DMS53 treated with DMSO at 0.1 percent for 48 hours (cell line): ENCODE data around the gene PPP1R2.
A peak's percentile ranks its signal among the peaks of the same experiment; 100 is the strongest.

Experiments
- DNase-seq: peaks from one replicate; lab custom pipeline; 2025; ENCODE audit not compliant: unreplicated experiment; lab: John Stamatoyannopoulos, UW

The PPP1R2 gene

GRCh38 chr3:195566797-195567196 is 23.7 kb upstream of the PPP1R2 start:
- no peak for DNase-seq

GRCh38 chr3:195565716-195566115 is 22.6 kb upstream of the PPP1R2 start:
- DNase-seq, result no peak

GRCh38 chr3:195563317-195563716 is 20.2 kb upstream of the PPP1R2 start:
- DNase-seq, result no peak

GRCh38 chr3:195559723-195560409 is 16.7 kb upstream of the PPP1R2 start:
- DNase-seq, result peak; percentile 58

GRCh38 chr3:195558602-195559001 is 15.5 kb upstream of the PPP1R2 start:
- peak; percentile 42 for DNase-seq

GRCh38 chr3:195557322-195557721 is 14.2 kb upstream of the PPP1R2 start:
- no peak for DNase-seq

GRCh38 chr3:195556390-195556789 is 13.3 kb upstream of the PPP1R2 start:
- no peak for DNase-seq

- DNase-seq, result no peak
Measured at GRCh38 chr3:195555110-195555509, 12.0 kb upstream of the PPP1R2 start.

- DNase-seq, result no peak
Measured at GRCh38 chr3:195554458-195554857, 11.3 kb upstream of the PPP1R2 start.

GRCh38 chr3:195553268-195553667 is 10.1 kb upstream of the PPP1R2 start:
- DNase-seq, result no peak

GRCh38 chr3:195551381-195551978 is 8.4 kb upstream of the PPP1R2 start:
- no peak for DNase-seq

- no peak for DNase-seq
Measured at GRCh38 chr3:195550723-195551122, 7.6 kb upstream of the PPP1R2 start.

GRCh38 chr3:195549931-195550519 is 6.9 kb upstream of the PPP1R2 start:
- no peak for DNase-seq

GRCh38 chr3:195548987-195549386 is 5.9 kb upstream of the PPP1R2 start:
- DNase-seq, result no peak

- no peak for DNase-seq
Measured at GRCh38 chr3:195548501-195548900, 5.4 kb upstream of the PPP1R2 start.

GRCh38 chr3:195548006-195548405 is 4.9 kb upstream of the PPP1R2 start:
- no peak for DNase-seq

GRCh38 chr3:195546130-195546560 is 3.0 kb upstream of the PPP1R2 start:
- DNase-seq, result no peak

GRCh38 chr3:195544634-195545033 is 1.5 kb upstream of the PPP1R2 start:
- no peak for DNase-seq

GRCh38 chr3:195544230-195544536 is 1.1 kb upstream of the PPP1R2 start:
- no peak for DNase-seq

- DNase-seq, result peak; percentile 17
Measured at GRCh38 chr3:195543500-195544229, 540 bp upstream of the PPP1R2 start.

- no peak for DNase-seq
Measured at GRCh38 chr3:195542316-195542697, 818 bp downstream of the PPP1R2 start.

GRCh38 chr3:195540511-195540910 is 2.6 kb downstream of the PPP1R2 start:
- no peak for DNase-seq
